ENCODE results near the gene LRP1. TPM values are rescaled to one million over a fixed set of nuclear protein-coding genes. Genes with fewer than 3 reads are reported as not detected.

Gene LRP1
- total RNA-seq, 2 experiments from 2014 or later, result 1.0 to 1.5 TPM

DNA sequence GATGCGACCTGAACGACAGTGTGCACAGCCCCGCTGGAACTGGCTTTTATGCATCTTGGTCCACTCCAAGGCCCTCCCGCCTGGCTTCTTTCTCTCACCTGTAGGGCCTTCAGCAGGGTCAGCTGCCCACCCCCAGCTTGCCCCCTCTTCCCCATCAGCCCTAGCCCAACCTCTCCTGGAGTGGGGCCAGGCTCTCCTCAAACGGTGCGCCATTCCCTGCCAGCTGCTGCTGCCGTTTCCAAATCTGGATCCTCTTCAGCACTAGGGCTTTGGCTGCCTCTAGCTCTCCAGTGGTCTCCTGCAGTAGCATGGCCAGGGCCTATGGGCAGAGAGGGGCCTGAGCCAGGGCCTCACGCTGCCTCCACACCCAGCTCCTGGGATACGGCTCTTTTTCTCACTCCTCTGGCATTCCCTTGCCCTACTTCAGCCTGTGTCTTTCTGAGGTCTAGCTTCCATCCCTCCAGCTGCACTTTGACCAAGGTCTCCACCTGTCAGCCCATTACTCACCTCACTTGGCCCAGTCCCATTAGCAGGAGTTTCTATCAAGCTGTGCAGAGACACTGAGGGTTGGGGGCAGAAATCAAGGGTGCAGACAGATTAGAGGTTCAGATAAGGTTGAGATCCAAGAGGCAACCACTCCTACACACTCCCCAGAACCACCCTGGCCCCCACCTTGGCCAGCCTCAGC is 22.1 kb upstream of the LRP1 start:
- Mint-ChIP-seq H3K4me3 (no peak overlapping the region), H3K4me1 (ENCODE audit: low read depth) (peaks cover 68% of the 10 kb centered on the region), H3K36me3 (ENCODE audit: low read depth) (peaks cover 70% of the 10 kb centered on the region), H3K27ac (peak overlapping the region; percentile 55), H3K27me3 (ENCODE audit: low read depth) (no peaks in the 10 kb centered on the region), H3K9me3 (no peaks in the 10 kb centered on the region)
- intact Hi-C loops (cut with micrococcal nuclease), result no loop called here
- DNase-seq, result no peak
- CTCF ChIA-PET, result interaction anchor here (1.0 to 1.7 kb wide), 5 partner anchors 8 to 105 kb away, joined by 3 to 13 read pairs (median 4); no protein-coding TSS in a partner anchor

- H3K36me3 Mint-ChIP-seq (ENCODE audit: low read depth), result peaks cover 63% of the 10 kb centered on the region
- no peaks in the 10 kb centered on the region for H3K9me3 Mint-ChIP-seq
- H3K4me1 Mint-ChIP-seq (ENCODE audit: low read depth), result peaks cover 62% of the 10 kb centered on the region
- no peaks in the 10 kb centered on the region for H3K27me3 Mint-ChIP-seq (ENCODE audit: low read depth)
- no peak overlapping the region for H3K4me3 Mint-ChIP-seq
- intact Hi-C loops (cut with micrococcal nuclease), result no loop called here
- CTCF ChIA-PET, result interaction anchor here (0.7 to 1.7 kb wide), 6 partner anchors 10 to 123 kb away, joined by 3 to 13 read pairs (median 4); no protein-coding TSS in a partner anchor
- H3K27ac Mint-ChIP-seq, result peak overlapping the region; percentile 55
- no peak for DNase-seq
These were observed 20.7 kb upstream of the LRP1 start for GRCh38 chr12:57107456-57108155.

GRCh38 chr12:57109207-57110103 is 18.8 kb upstream of the LRP1 start:
- peak overlapping the region; percentile 94 for H3K27ac Mint-ChIP-seq
- H3K9me3 Mint-ChIP-seq, result no peaks in the 10 kb centered on the region
- intact Hi-C loops (cut with micrococcal nuclease), result loop anchor here (1.0 to 5.0 kb wide), 4 partner anchors 16 to 583 kb away; partner anchors contain the start of genes DDIT3, MBD6 and OS9
- CTCF ChIA-PET, result interaction anchor here (0.7 to 4.9 kb wide), 8 partner anchors 10 to 103 kb away, joined by 3 to 116 read pairs (median 32); partner anchors contain the start of genes LRP1, NEMP1 and ZBTB39
- peaks cover 57% of the 10 kb centered on the region for H3K4me1 Mint-ChIP-seq (ENCODE audit: low read depth)
- peak overlapping the region; percentile 92 for H3K4me3 Mint-ChIP-seq
- no peak for DNase-seq
- peaks cover 51% of the 10 kb centered on the region for H3K36me3 Mint-ChIP-seq (ENCODE audit: low read depth)
- no peaks in the 10 kb centered on the region for H3K27me3 Mint-ChIP-seq (ENCODE audit: low read depth)

- peak; percentile 82 for DNase-seq
- peaks cover 44% of the 10 kb centered on the region for H3K36me3 Mint-ChIP-seq (ENCODE audit: low read depth)
- no peaks in the 10 kb centered on the region for H3K9me3 Mint-ChIP-seq
- H3K4me3 Mint-ChIP-seq, result peak overlapping the region; percentile 92
- H3K4me1 Mint-ChIP-seq (ENCODE audit: low read depth), result peaks cover 51% of the 10 kb centered on the region
- CTCF ChIA-PET, result interaction anchor here (0.6 to 4.9 kb wide), 21 partner anchors 11 to 356 kb away, joined by 3 to 116 read pairs (median 9); partner anchors contain the start of genes LRP1, NAB2, NEMP1 and SHMT2
- no peaks in the 10 kb centered on the region for H3K27me3 Mint-ChIP-seq (ENCODE audit: low read depth)
- peak overlapping the region; percentile 94 for H3K27ac Mint-ChIP-seq
- intact Hi-C loops (cut with micrococcal nuclease), result loop anchor here (1.0 to 5.0 kb wide), 7 partner anchors 17 to 582 kb away; partner anchors contain the start of genes DDIT3, MBD6, OS9 and PTGES3
These were observed 17.9 kb upstream of the LRP1 start for GRCh38 chr12:57110104-57111030.

GRCh38 chr12:57111031-57111734 is 17.1 kb upstream of the LRP1 start, which contains the start of gene STAT6:
TSS of gene STAT6 (minus strand) at chr12:57111362. CDS start at chr12:57108278, 3,084 bp downstream.
- H3K9me3 Mint-ChIP-seq, result no peaks in the 10 kb centered on the region
- H3K4me3 Mint-ChIP-seq, result peak within 1 kb of the TSS; percentile 92
- H3K36me3 Mint-ChIP-seq (ENCODE audit: low read depth), result peaks cover 41% of the 10 kb centered on the region
- DNase-seq, result peak; percentile 92
- H3K27me3 Mint-ChIP-seq (ENCODE audit: low read depth), result no peaks in the 10 kb centered on the region
- peak within 1 kb of the TSS; percentile 94 for H3K27ac Mint-ChIP-seq
- CTCF ChIA-PET, result interaction anchor here (0.6 to 4.9 kb wide), 37 partner anchors 11 to 395 kb away, joined by 3 to 116 read pairs (median 8); partner anchors contain the start of genes LRP1, NAB2, NEMP1 and SHMT2
- peaks cover 45% of the 10 kb centered on the region for H3K4me1 Mint-ChIP-seq (ENCODE audit: low read depth)
- intact Hi-C loops (cut with micrococcal nuclease), result loop anchor here (1.0 to 5.0 kb wide), 6 partner anchors 23 to 581 kb away; partner anchors contain the start of genes DDIT3, MBD6, OS9 and PTGES3

DNA sequence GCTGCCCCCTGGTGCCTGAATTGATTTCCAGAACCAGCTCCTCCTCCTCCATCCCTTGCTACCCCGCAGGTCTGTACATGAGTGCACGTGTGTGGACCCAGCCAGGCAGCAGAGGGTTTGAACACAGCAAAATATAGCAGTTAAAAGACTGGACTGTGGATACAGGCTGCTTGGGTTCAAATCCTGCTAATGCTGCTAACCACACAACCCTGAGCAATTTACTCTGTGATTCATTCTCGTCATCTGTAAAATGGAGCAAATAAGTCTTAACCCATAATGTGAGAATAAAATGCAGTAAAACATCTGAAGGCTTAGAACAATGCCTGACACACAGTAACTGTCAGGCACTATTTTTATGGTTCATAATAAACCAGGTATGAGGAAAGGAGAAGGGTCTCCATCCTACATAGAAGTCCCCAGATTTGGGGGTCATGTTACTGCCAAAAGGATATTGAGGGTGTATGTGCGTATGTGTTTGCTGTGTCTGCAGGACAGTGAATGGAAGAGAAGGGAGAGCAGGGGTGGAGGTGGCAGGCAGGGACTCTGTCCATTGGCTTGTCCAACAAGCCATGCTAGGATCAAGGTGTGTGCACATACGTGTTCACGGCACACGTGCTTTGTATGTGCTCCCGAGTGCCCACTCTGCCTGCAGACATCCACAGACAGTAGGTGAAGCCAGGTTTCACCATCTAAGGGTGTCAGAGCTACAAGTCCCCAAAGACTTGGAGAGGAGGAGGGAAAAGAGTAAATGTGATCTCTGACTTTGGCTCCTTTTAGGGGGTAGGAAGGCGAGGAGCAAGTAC is 15.6 kb upstream of the LRP1 start:
- peak overlapping the region; percentile 92 for H3K4me3 Mint-ChIP-seq
- peak overlapping the region; percentile 94 for H3K27ac Mint-ChIP-seq
- peaks cover 27% of the 10 kb centered on the region for H3K36me3 Mint-ChIP-seq (ENCODE audit: low read depth)
- peaks cover 30% of the 10 kb centered on the region for H3K4me1 Mint-ChIP-seq (ENCODE audit: low read depth)
- intact Hi-C loops (cut with micrococcal nuclease), result loop anchor here (1.0 to 5.0 kb wide), 10 partner anchors 34 to 580 kb away; partner anchors contain the start of genes DDIT3, MBD6, NACA and NEMP1
- H3K9me3 Mint-ChIP-seq, result no peaks in the 10 kb centered on the region
- no peak for DNase-seq
- no peaks in the 10 kb centered on the region for H3K27me3 Mint-ChIP-seq (ENCODE audit: low read depth)
- CTCF ChIA-PET, result interaction anchor here (0.6 to 4.9 kb wide), 36 partner anchors 11 to 1092 kb away, joined by 3 to 116 read pairs (median 8); partner anchors contain the start of genes HSD17B6, IKZF4, LRP1 and NAB2

DNA sequence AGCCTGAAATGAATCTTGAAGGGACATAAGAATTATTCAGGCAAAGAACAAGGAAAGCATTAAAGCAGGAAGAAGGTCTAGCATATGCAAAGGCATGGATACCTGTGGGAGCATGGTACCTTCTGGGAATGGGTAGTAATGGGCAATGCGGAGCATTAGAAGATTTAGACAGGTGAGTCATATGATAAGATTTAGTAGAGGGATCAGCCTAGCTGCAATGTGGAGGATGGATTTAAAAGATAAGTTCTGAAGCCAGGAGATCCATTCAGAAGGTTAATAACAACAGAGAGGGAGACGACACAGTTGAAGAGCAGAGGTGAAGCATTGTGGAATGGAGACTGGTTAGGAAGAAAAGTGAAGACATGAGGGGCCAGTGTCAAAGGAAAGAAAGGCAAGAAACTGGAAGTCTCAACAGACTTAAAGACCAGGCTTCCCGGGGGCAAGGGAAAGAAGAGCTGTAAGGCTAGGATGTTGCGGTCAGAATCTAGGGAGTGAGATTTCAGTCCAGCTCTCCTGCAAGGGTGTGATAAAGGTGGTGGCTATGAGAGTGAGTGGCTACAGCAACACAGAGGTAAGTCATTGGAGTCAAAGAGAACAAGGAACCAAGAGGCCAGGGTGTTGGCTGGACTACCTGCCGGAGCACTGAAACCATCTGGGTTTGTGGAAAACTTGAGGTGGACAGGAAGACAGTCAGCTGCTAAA is 11.6 kb upstream of the LRP1 start:
- no peaks in the 10 kb centered on the region for H3K9me3 Mint-ChIP-seq
- H3K27me3 Mint-ChIP-seq (ENCODE audit: low read depth), result no peaks in the 10 kb centered on the region
- peaks cover 22% of the 10 kb centered on the region for H3K4me1 Mint-ChIP-seq (ENCODE audit: low read depth)
- CTCF ChIA-PET, result interaction anchor here (0.9 to 2.1 kb wide), 5 partner anchors 7 to 115 kb away, joined by 3 to 11 read pairs (median 4); no protein-coding TSS in a partner anchor
- no peak overlapping the region for H3K4me3 Mint-ChIP-seq
- no peak overlapping the region for H3K27ac Mint-ChIP-seq
- intact Hi-C loops (cut with micrococcal nuclease), result no loop called here
- H3K36me3 Mint-ChIP-seq (ENCODE audit: low read depth), result no peaks in the 10 kb centered on the region
- no peak for DNase-seq

- DNase-seq, result peak; percentile 33
- Mint-ChIP-seq H3K27ac (no peak overlapping the region), H3K36me3 (ENCODE audit: low read depth) (no peaks in the 10 kb centered on the region), H3K4me1 (ENCODE audit: low read depth) (peaks cover 13% of the 10 kb centered on the region), H3K4me3 (no peak overlapping the region), H3K9me3 (peaks cover 4% of the 10 kb centered on the region), H3K27me3 (ENCODE audit: low read depth) (no peaks in the 10 kb centered on the region)
- CTCF ChIA-PET, result interaction anchor here (9.8 to 14.5 kb wide), 3 partner anchors 8 to 64 kb away, joined by 111 to 252 read pairs (median 125); partner anchors contain the start of gene STAT6
- intact Hi-C loops (cut with micrococcal nuclease), result no loop called here
These were observed 9.5 kb upstream of the LRP1 start for GRCh38 chr12:57118711-57119271.
